GM21786 (cell line): ENCODE measurements around the gene TFDP1.

Source experiments
- ATAC-seq: cut with Tn5 transposase; IDR thresholded peaks from one replicate; pipeline ENCODE4 v1.9.1; 2021; ENCODE audit not compliant: unreplicated experiment

Gene TFDP1

DNA sequence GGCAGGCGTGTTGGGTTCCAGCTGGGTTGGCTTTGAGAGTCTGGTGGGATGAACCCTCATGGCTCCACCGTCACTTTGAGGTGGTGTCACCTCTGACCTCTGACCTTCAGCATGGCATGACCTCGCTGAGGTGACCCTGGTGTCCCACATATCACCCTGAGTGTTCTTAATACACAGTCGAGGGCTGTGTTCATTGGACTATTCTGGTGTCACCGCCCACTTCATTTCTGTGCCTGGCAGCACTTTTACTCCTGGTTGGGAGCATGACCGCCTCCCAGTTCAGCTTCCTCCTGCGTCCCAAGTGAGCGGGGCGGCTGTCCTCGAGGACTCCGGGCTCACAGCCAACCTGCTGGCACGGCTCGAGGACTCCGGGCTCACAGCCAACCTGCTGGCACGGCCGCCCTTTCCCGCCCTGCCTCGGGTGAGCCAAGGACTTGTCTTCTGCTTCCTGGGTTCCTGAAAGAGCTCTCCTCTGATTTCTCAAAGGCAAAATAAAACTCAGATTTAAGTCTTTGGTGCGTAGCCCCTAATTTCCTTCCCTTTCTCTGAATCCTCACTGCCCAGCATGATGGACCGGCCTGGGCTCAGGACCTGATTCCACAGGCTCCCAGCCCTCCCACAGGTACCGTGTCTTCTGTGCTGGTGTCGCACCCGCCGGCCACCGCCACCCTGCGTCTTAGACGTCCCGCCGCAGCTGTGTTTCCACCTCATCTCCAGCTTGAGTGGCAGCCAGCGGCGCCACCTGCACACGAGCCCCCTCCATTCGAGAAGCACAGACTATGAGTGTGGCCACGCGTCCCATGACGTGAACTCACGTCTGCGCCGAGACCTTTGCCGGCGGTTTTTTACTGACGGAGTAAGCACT is 63.0 kb downstream of the TFDP1 start:
- ATAC-seq = no peak

DNA sequence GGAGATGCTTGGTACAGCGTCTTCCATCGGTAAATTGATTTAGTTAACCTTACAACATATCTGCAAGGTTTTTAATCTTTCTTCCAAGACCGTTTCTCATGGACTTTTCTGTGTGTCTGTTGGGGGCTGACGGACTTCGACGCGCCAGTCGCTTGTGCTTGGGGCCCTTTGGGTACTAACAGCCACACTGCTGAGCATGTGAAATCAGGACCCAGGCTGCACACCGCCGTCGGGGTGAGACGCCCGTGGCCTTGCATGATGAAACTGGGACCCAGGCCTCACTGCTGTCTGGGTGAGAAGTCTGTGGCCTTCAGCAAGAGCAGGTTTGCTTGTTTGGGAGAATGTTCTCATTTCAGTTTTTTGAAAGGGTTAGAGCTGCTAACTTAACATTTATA is 63.7 kb downstream of the TFDP1 start:
- no peak for ATAC-seq

- ATAC-seq = no peak
These were observed 64.7 kb downstream of the TFDP1 start for GRCh38 chr13:113649212-113649611.

DNA sequence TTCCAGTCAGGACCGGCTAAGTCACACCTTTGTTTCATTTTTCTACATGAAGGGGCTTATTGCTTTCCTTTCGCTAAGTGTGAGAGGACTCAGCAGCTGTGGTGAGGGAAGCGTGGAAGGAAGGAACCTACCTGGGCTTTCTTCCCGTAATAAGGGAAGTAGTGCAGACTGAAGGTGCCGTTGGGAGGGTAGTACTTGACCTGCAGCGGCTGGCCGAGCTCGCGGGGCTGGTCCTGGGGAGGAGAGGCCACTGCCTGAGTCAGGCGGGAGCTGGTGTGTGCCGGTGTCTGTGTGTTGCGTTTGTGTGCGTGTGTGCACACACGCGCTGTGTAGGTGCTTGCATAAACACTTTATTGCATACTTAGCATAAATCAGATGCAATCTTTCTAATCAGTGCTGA is 65.7 kb downstream of the TFDP1 start:
- ATAC-seq = no peak

DNA sequence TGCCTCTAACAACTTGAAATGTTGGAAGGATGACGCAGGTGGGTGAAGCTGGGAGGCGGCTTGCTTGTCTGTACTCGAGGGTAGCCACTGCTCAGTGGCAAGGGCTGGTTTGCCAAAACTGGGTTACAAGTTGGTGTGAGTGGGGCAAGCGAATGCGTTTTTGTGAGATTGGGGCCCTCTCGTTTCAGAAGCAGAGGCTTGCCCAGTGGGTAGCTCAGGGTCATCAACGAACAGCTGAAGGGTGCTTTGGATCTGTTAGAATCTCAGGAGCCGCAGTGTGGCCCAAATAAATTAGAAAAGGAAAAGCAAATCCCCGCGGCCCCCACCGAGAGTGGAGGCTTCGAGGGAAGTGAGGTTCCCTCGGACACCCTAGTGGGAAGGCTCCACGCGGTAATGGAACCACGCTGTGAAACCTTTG is 66.2 kb downstream of the TFDP1 start:
- no peak for ATAC-seq

DNA sequence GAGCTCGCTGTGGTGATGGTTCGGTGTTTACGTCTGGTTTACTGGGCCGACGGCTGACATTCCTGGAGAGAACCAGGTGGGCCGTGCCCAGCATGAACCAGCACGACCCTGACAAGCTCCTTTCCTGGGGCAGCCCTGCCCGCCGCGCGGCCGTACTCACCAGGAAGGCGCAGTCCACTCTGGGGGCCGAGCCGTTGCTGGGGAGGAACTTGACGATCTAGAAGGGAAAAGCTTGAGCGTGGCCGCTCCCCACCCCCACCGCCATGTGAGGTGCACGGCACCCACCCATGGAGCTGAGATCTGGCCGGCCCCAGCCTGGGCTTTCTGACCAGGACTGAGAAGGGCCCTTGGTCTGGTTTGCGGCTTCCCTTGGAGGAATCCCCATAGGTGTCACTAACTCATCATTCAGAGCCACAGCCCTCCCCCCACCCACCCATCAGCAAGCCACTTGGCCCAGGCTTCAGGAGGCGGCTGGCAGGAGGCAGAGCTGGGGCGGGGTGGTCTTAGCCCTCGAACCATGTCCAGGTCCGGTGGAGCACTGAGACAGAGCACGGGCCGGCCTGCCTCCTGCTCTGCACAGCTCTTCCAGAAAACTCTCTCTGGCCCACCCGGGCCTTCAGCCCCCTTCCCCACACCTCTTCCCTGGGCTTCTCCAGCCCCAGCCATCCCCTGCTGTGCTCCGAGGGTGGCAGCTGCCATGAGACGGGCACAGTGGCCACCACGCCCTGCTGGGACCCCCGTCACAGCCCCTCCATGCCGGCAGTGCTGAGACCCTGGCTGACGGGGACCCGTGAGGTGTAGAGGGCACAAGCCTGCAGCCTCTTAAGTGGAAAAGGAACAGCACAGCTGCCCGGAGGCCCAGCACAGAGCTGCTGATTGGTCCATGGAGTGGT is 67.2 kb downstream of the TFDP1 start:
- ATAC-seq = no peak

DNA sequence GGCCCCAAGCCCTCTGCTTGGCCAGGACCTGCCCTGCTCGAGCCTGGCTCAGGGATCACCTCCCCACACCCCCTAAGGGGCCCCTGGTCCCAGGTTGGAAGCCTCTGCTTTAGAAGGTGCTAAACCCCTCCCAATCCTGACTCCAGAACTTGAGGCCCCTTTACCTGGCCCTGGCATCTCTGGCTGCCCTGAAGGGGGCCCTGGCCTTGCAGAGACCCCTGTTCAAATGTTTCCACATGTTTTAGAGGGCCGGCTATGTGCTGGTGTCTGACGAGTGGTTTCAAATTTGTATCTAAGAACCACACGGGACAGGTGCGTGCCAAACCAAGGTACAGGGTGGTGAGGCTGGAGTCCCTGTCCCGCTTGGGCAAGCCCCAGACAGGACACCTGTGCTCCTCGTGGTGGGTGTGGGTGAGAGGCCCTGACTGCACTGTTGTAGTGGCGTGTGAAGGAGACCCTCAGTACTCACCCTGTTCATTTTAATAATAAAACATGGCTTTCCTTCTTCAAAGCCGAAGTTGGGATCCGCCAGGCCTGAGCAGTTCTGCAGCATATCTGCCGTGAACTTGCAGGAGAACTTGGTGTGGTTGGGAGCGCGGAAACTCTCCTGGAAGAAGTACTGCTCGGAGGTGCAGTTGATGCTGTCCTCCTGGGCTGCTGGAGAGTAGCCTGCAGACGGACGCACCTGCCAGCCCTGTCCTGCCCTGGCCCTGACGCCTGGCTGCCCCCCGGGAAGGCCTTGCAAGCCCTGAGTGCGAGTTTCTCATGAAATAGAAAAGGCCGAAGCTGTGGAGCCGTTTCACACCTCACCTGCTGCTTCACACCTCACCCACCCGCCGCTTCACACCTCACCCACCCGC is 68.1 kb downstream of the TFDP1 start:
- no peak for ATAC-seq

- ATAC-seq = no peak
These were observed 69.0 kb downstream of the TFDP1 start for GRCh38 chr13:113653264-113654174.

DNA sequence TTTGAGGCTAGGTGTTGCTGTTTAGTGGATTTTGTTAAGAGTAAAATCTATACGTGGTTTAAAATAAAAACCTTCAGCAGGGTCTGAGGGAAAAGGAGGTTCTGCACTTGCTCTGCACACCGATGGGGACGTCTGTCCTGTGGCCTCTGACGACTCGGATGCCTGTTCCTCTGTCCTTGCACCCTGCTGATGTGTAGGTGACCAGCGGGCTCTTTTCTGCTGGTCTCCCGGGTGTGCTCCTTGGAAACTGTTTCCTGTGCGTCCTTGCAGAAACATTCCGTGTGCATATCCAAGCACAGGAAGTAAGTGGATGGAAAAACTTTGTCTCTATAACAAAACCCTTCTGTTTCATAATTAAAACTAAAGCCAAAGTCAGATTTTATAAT is 69.6 kb downstream of the TFDP1 start:
- ATAC-seq = no peak

- ATAC-seq = no peak
These were observed 70.2 kb downstream of the TFDP1 start for GRCh38 chr13:113654591-113655345.

- no peak for ATAC-seq
These were observed 70.9 kb downstream of the TFDP1 start for GRCh38 chr13:113655346-113656002.

DNA sequence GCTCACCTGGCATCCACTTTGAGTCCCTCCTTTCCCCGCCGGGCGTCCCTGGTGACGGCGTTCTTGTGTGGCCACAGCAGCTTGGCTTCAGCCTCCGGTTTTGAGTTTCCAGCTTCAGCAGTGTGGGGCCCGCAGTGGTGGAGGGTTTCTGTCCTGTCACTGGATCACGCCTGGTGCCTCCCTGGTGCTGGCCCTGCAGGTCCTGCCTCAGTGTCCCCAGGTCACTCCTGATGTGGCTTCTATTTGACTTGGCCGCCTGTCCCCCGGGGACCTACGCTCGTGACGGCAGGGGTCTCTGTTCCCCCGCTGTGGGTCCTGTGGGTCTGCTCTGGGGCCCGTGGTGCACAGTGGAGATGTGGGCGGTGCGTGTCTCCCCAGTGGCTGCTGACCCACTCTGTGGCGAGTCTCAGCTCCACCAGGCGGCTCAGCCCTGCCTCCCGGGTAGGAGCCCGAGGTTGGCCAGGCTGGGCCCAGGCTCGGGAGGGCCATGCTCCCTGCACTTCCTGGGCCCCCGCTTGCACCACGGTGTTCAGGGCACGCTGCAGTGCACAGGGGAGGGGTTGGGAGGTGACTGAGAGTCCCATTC is 71.5 kb downstream of the TFDP1 start:
- no peak for ATAC-seq

DNA sequence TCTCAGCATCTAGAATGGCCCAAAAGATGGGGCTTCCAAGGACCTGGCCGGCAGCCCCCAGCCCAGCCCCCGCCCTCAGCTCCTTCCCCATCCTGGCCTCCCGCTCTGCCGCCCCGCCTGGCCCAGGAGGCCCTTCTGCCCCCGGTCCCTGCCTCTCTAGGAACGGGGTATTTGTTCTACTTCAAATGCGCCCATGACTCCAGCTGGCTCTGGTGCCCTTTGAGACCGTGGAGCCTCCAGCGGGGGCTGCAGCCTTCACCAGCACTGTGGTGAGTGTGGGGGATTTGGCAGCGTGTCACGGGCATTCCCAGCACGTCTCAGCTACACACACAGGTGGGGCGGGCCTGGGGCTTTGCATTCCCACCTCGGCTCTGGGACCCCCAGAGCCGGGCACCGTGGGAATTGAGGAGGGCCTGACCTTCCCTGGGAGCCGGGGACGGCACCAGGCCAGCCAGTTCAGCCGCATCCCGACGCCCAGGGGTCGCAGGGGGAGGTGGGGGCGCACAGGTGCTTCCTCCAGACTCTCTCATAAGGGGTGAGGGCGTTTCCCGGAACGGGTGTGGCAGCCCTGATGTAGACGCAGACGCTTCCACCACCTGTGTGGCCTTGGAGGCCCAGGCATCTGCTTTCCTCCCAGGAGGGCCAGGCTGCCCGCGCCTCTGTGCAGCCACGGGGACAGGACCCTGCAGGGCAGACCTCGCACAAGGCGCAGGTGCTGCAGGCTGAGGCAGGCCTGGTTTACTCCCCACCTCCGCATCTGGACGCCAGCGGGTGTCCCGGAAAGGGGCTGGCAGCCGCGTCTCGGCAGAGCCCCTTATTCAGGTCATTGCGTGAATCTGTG is 72.5 kb downstream of the TFDP1 start:
- ATAC-seq = no peak

DNA sequence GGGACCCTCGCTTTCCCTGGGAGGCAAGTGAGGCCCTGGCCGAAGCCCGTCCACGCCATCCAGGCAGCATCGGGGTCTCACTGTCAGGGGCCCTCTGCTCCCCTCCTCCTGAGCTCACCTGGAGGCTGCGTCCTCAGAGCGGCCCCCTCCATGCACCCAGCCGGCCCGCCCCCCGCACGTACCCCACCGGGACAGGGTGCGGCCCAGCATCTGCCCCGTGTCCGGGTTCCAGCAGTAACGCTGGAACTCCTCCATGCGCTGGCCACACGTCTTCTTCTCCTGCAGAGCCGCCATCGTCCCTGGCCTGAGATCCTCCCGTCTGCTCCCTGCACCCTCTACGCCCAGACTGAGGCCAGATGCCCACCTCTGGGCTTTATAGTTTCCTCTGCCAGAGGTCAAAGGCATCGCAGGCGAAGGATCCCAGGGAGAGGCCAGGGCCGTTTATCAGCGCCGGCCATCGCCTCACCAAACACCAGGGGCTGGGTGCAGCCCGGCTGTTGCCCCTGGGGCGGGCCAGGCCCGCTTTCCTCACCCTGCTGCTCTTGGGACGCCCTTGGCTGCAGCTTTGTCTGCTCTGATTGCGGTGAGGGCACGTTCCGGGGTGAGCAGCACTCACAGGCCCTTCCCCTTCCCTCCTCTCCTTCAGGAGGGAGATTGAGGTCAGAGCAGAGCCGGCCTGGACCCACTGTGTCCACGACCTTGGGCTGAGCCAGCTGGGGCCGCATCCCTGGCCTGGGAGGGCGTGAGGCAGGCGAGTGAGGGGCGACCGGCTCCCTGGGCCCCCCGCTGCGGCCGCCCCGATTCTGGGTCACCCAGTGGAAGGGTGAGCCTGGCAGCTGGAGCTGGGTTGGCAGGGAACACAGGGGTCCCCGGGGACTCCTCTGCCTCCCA is 73.5 kb downstream of the TFDP1 start, which contains the start of gene ATP4B:
ATP4B (minus strand) TSS at position 348 of the 891 bp plus-strand sequence; CDS start at position 294, 54 bp downstream.
- ATAC-seq = no peak

DNA sequence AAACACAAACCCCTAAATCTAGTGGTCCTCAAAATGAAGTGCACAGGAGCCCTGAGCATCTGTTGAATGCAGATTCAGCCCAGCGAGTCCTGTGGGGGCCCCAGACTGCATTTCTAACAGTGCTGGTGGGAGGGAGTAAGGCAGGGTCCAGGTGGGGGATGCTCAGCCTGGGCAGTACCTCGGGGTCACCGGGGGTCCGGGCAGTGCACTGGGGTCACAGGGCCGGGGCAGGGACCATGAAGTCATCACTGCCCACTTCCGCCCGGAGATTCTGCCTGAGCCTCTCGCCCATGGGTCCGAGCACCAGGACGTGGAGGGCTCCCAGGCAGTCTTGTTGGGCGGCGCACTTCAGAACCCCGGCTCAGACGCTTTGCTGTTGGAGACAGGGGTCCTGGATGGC is 74.3 kb downstream of the TFDP1 start:
- no peak for ATAC-seq

GRCh38 chr13:113659337-113659736 is 74.8 kb downstream of the TFDP1 start:
- no peak for ATAC-seq
